GM21367 (cell line): ENCODE measurements around the gene SEMA4A.

Experiments used
- ATAC-seq: cut with Tn5 transposase; IDR thresholded peaks from one replicate; pipeline ENCODE4 v1.9.1; 2021; ENCODE audit not compliant: unreplicated experiment

Gene SEMA4A

GRCh38 chr1:156225677-156226014 is 72.3 kb downstream of the SEMA4A start:
- ATAC-seq: no peak

- ATAC-seq: peak; percentile 62
Measured at GRCh38 chr1:156226116-156226538, 72.7 kb downstream of the SEMA4A start.

GRCh38 chr1:156226782-156227181 is 73.4 kb downstream of the SEMA4A start:
- no peak for ATAC-seq
